ENCODE measurements around the gene RBM6. TPM values are rescaled to one million over a fixed set of nuclear protein-coding genes. Genes with fewer than 3 reads are reported as not detected.

Gene RBM6
- polyA plus RNA-seq, 1 experiment = 62.8 TPM

DNA sequence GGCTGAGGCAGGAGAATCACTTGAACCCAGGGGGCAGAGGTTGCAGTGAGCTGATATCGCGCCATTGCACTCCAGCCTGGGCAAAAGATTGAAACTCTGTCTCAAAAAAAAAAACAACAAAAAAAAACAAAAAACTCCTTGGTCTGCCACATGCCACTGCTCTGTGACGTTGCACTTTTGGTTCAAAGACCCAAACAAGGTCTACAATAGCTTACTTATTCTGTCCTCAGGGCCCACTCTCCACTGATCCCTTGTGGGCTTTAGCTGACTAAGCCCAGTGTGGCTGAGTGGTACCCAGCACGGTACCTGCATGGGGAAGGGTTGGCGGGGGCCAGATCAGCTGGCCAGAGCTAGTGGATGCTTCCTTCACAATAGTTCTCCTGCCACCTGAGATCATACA is 12.2 kb upstream of the RBM6 start:
- H3K4me3 ChIP-seq (ENCODE audit: low read depth, low read length) = no peak overlapping the region
- H3K27ac ChIP-seq (ENCODE audit: low read depth, low read length) = no peak overlapping the region
- H3K9me3 ChIP-seq (ENCODE audit: control insufficient read depth, insufficient read depth, low read length) = no peaks in the 10 kb centered on the region
- ChIA-PET POLR2A (no interaction called here), CTCF (interaction anchor here (0.7 kb wide), 1 partner anchor 89 kb away, joined by 6 read pairs; no protein-coding TSS in a partner anchor)
- TF ChIP-seq, protein P1, sequence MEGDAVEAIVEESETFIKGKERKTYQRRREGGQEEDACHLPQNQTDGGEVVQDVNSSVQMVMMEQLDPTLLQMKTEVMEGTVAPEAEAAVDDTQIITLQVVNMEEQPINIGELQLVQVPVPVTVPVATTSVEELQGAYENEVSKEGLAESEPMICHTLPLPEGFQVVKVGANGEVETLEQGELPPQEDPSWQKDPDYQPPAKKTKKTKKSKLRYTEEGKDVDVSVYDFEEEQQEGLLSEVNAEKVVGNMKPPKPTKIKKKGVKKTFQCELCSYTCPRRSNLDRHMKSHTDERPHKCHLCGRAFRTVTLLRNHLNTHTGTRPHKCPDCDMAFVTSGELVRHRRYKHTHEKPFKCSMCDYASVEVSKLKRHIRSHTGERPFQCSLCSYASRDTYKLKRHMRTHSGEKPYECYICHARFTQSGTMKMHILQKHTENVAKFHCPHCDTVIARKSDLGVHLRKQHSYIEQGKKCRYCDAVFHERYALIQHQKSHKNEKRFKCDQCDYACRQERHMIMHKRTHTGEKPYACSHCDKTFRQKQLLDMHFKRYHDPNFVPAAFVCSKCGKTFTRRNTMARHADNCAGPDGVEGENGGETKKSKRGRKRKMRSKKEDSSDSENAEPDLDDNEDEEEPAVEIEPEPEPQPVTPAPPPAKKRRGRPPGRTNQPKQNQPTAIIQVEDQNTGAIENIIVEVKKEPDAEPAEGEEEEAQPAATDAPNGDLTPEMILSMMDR (IDR thresholded peaks at IDR 0.05; ENCODE audit: low read depth, low read length) = no peak
- no peaks in the 10 kb centered on the region for H3K27me3 ChIP-seq (ENCODE audit: control insufficient read depth, insufficient read depth, low read length)
- DNase-seq (ENCODE audit: low read depth, low spot score) = no peak

DNA sequence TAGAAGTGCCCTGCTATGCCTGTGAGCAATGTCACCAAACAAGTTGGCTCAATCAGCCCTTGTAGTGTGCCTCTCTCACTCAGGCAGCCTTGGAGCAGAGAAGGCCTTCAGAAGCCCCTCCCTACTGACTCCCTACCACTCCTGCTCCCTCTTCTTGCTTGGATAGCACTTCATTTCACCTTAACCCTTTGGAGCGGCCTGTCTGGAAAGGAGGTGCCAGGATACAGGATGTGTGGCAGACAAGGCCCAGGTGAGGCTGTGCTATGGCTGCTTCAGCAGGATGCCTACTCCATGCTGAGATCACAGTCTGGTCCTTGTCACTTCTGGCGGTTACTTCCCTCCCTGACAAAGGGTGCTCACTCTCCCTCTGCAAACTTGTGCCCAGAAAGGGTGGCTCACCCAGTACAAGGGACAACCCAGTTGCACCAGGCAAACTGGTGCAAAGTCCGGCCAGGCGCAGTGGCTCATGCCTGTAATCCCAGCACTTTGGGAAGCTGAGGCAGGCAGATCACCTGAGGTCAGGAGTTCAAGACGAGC is 11.4 kb upstream of the RBM6 start:
- no peak for DNase-seq (ENCODE audit: low read depth, low spot score)
- Histone ChIP-seq H3K27me3 (ENCODE audit: control insufficient read depth, insufficient read depth, low read length) (no peaks in the 10 kb centered on the region), H3K4me3 (ENCODE audit: low read depth, low read length) (peak overlapping the region; percentile 22), H3K27ac (ENCODE audit: low read depth, low read length) (no peak overlapping the region), H3K9me3 (ENCODE audit: control insufficient read depth, insufficient read depth, low read length) (no peaks in the 10 kb centered on the region)
- CTCF ChIA-PET = no interaction called here
- TF ChIP-seq, protein P1 (IDR thresholded peaks at IDR 0.05; ENCODE audit: low read depth, low read length) = no peak
- POLR2A ChIA-PET = no interaction called here

DNA sequence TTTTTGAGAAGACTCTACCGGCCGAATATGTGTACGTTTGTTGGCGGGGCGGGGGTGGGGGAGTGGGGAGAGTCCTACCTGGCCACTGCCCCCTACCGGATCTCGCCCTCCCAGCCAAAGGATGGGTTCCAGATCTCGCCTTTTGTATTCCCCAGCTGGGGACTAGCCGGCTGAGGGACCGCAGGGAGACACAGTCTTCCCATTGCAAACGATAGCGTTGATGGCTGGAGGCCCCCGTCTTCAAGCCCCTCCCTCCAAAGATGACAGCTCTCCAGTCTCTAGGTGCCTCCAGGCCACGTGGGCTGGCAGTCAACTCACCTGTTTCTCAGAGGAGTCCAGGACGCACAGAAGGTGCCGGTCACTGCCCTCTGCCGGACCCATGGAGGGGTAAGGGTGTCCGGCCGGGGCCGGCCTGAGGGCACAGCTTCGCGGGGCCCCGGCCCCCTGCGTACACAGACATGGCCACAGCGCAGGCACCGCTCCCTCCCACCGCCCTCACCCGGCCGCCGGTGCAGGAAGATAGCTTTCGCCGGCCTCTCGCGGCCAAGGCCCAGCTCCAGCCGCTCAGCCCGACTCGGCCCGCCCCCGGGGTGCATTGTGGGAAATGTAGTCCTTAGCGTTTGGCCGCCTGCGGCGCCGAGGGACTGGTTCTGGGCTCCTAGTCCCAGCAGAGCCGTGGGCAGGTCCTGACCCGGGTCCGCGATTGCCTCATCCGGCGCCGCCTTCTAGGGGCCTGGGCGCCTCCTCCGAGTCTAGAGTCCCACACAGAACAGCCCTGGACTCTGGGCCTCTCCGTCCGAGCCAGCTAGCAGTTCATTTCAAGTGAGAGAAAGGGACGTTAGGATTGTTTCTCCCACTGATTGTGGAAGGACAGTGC is 10.4 kb upstream of the RBM6 start, which contains the start of gene MON1A:
MON1A (minus strand) TSS at position 521 of the 877 bp plus-strand sequence. CDS start 16,465 bp downstream, outside the sequence.
- DNase-seq (ENCODE audit: low read depth, low spot score) = peak; percentile 55
- Histone ChIP-seq H3K9me3 (ENCODE audit: control insufficient read depth, insufficient read depth, low read length) (no peaks in the 10 kb centered on the region), H3K4me3 (ENCODE audit: low read depth, low read length) (peak within 1 kb of the TSS; percentile 79), H3K27ac (ENCODE audit: low read depth, low read length) (peak within 1 kb of the TSS; percentile 33), H3K27me3 (ENCODE audit: control insufficient read depth, insufficient read depth, low read length) (no peaks in the 10 kb centered on the region)
- ChIA-PET POLR2A (interaction anchor here (0.6 to 2.1 kb wide), 6 partner anchors 9 to 89 kb away, joined by 3 to 24 read pairs (median 4); partner anchors contain the start of gene RBM6), CTCF (interaction anchor here (0.6 to 1.3 kb wide), 4 partner anchors 13 to 78 kb away, joined by 3 to 8 read pairs (median 4); no protein-coding TSS in a partner anchor)
- TF ChIP-seq, protein P1 (IDR thresholded peaks at IDR 0.05; ENCODE audit: low read depth, low read length) = peak; percentile 23

DNA sequence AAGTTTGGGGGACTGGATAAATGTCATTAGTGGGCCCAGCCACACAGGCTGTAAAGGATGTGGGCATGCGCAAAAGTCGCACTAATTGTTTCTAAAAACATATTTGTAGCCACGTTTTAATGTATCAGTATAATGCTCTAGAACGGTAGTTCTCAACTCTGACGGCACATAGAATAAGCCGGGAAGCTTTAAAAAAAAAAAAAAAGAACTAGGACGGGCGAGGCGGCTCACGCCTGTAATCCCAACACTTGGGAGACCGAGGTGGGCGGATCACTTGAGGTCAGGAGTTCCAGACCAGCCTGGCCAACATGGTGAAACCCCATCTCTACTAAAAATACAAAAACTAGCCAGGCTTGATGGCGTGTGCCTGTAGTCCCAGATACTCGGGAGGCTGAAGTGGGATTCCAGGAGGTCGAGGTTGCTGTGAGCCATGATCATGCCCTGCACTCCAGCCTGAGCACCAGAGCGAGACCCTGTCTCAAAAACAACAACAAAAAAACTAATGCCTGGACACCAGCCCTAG is 9.7 kb upstream of the RBM6 start:
- ChIA-PET CTCF (interaction anchor here (0.6 to 1.3 kb wide), 4 partner anchors 14 to 77 kb away, joined by 3 to 8 read pairs (median 4); no protein-coding TSS in a partner anchor), POLR2A (interaction anchor here (1.0 to 2.1 kb wide), 3 partner anchors 10 to 45 kb away, joined by 3 to 24 read pairs (median 3); partner anchors contain the start of gene RBM6)
- no peak for DNase-seq (ENCODE audit: low read depth, low spot score)
- Histone ChIP-seq H3K9me3 (ENCODE audit: control insufficient read depth, insufficient read depth, low read length) (no peaks in the 10 kb centered on the region), H3K27me3 (ENCODE audit: control insufficient read depth, insufficient read depth, low read length) (no peaks in the 10 kb centered on the region), H3K4me3 (ENCODE audit: low read depth, low read length) (peak overlapping the region; percentile 79), H3K27ac (ENCODE audit: low read depth, low read length) (peak overlapping the region; percentile 33)
- TF ChIP-seq, protein P1 (IDR thresholded peaks at IDR 0.05; ENCODE audit: low read depth, low read length) = no peak

All from AG04450 (cell line).